HG02571 (cell line): ENCODE measurements around the gene MAGI2.
"Not testable (repeated sequence)": the region's sequence is repeated elsewhere in the genome, so short reads cannot be mapped to it uniquely, and the experiment has no call there.

Experiments
- ATAC-seq: cut with Tn5 transposase; IDR thresholded peaks from one replicate; pipeline ENCODE4 v1.9.1; 2021; ENCODE audit warnings: mild to moderate bottlenecking, moderate library complexity; ENCODE audit not compliant: unreplicated experiment

MAGI2 gene

GRCh38 chr7:79071187-79071586 is 382.3 kb downstream of the MAGI2 start:
- ATAC-seq = not testable (repeated sequence)

- no peak for ATAC-seq
Measured at GRCh38 chr7:79064187-79064823, 389.2 kb downstream of the MAGI2 start.

- ATAC-seq = no peak
Measured at GRCh38 chr7:79063019-79063698, 390.3 kb downstream of the MAGI2 start.

- ATAC-seq = no peak
Measured at GRCh38 chr7:79060498-79060897, 393.0 kb downstream of the MAGI2 start.

- ATAC-seq = no peak
Measured at GRCh38 chr7:79055722-79056415, 397.6 kb downstream of the MAGI2 start.

GRCh38 chr7:79051915-79052314 is 401.6 kb downstream of the MAGI2 start:
- ATAC-seq = no peak

GRCh38 chr7:79050603-79051002 is 402.9 kb downstream of the MAGI2 start:
- ATAC-seq = no peak

- ATAC-seq = no peak
Measured at GRCh38 chr7:79046061-79046460, 407.4 kb downstream of the MAGI2 start.

GRCh38 chr7:79037001-79037400 is 416.5 kb downstream of the MAGI2 start:
- no peak for ATAC-seq

- ATAC-seq = no peak
Measured at GRCh38 chr7:79036356-79036755, 417.1 kb downstream of the MAGI2 start.

- ATAC-seq = no peak
Measured at GRCh38 chr7:79035858-79036257, 417.6 kb downstream of the MAGI2 start.

GRCh38 chr7:79034730-79035129 is 418.7 kb downstream of the MAGI2 start:
- no peak for ATAC-seq

GRCh38 chr7:79019711-79020110 is 433.8 kb downstream of the MAGI2 start:
- ATAC-seq = not testable (repeated sequence)

GRCh38 chr7:79011921-79012320 is 441.5 kb downstream of the MAGI2 start:
- ATAC-seq = no peak

- ATAC-seq = no peak
Measured at GRCh38 chr7:79009647-79010046, 443.8 kb downstream of the MAGI2 start.

GRCh38 chr7:79008786-79009185 is 444.7 kb downstream of the MAGI2 start:
- ATAC-seq = no peak

- ATAC-seq = no peak
Measured at GRCh38 chr7:78996013-78996412, 457.5 kb downstream of the MAGI2 start.

- ATAC-seq = no peak
Measured at GRCh38 chr7:78993341-78993740, 460.1 kb downstream of the MAGI2 start.

GRCh38 chr7:78985509-78985908 is 468.0 kb downstream of the MAGI2 start:
- no peak for ATAC-seq

GRCh38 chr7:78983483-78983882 is 470.0 kb downstream of the MAGI2 start:
- ATAC-seq = no peak

GRCh38 chr7:78970440-78970916 is 483.0 kb downstream of the MAGI2 start:
- ATAC-seq = no peak

- no peak for ATAC-seq
Measured at GRCh38 chr7:78968951-78969350, 484.5 kb downstream of the MAGI2 start.
